Prostate gland (tissue), 2 donors: ENCODE data around the gene CSPG4.

Experiments
- POLR2A ChIP-seq: fragments of 450-650 bp; IDR thresholded peaks from one replicate; pipeline ENCODE4 v1.6.1; 2016; ENCODE audit warnings: antibody characterized with exemption, mild to moderate bottlenecking
- TF ChIP-seq, protein P1 (sequence below), 4 experiments: fragments of 200-600 bp in 2 of 4; fragments of 450-650 bp in 2 of 4; sonication (generic) in 2 of 4; IDR thresholded peaks; 1 replicate in 3 of 4; 2 replicates in 1 of 4; pipeline ENCODE4 v1.5.1; 2016 to 2019; ENCODE audit warnings: antibody characterized with exemption in 4 of 4, mild to moderate bottlenecking in 2 of 4, moderate library complexity in 2 of 4

DNA sequence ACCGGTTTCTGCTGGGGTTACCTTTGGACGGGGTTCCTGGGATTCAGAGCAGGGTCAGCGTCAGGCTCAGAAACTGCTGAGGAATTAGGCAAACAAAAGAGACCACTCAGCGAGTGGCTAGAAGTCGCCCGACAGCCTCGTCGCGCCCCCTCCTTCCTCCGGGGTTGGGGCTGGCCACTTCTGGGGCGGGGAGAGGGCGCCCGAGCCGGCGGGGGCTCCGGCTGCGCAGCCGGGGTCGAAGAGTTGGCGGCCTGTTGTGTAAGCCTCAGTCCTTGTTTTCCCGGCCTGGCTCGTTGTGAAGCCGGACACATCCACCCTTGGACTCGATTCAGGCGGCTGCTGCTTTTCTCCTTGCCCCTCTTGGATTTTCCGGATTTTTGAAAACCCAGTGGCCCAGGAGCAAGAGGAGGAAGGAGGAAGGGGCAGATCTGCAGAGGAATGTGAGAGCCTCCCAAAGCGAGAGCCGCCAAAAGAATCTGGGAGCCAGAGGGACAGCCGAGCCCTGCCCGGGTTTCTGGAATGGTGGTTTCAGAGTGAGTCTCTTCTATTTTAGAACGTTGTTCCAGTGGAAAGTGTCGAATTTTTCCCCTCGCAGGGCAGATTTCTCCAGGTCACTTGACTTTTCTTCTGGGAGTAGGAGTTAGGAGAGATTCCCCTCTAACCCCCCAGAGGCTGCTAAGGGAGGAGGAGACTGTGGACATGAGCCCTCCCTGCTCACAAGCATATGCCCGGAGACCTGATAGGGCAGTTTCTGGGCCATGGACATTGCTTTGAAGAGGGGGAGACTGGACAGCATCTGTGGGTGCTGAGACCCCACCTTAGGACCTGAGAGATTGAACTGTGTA is 64.3 kb downstream of the CSPG4 start:
- TF ChIP-seq, protein P1, sequence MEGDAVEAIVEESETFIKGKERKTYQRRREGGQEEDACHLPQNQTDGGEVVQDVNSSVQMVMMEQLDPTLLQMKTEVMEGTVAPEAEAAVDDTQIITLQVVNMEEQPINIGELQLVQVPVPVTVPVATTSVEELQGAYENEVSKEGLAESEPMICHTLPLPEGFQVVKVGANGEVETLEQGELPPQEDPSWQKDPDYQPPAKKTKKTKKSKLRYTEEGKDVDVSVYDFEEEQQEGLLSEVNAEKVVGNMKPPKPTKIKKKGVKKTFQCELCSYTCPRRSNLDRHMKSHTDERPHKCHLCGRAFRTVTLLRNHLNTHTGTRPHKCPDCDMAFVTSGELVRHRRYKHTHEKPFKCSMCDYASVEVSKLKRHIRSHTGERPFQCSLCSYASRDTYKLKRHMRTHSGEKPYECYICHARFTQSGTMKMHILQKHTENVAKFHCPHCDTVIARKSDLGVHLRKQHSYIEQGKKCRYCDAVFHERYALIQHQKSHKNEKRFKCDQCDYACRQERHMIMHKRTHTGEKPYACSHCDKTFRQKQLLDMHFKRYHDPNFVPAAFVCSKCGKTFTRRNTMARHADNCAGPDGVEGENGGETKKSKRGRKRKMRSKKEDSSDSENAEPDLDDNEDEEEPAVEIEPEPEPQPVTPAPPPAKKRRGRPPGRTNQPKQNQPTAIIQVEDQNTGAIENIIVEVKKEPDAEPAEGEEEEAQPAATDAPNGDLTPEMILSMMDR (IDR thresholded peaks at IDR 0.05) = peak in 1 of 4 experiments; percentile 1
- TF ChIP-seq POLR2A = no peak
